Measurements from ENCODE around the gene ABHD2. TPM values are rescaled to one million over a fixed set of nuclear protein-coding genes. Genes with fewer than 3 reads are reported as not detected.

ABHD2 gene
- total and polyA plus RNA-seq, 2 donors (not counting 3 experiments of a cell fraction or from before 2014, with no cell fraction given): 14.0 to 62.2 TPM

DNA sequence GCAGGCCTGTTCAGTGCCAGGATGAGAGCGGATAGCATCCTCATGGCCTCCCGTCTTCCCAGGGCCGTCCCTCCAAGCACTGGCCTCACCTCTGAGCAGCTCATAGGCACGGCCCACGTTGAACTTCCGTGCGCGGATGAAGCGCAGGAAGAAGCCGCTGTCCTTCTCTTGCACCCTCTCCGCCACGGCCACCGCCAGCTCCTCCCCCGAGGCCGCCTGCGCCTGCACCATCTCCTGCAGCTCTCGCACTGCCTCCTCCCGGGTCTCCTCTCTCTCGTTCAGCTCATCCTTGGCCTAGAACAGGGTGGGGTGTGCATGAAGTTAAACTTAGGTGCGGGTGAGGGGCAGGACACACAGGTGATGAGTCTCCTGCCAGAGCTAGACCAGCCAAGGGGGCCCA lies 128.8 kb downstream of the ABHD2 start:
- TF ChIP-seq EZH2 (IDR thresholded peaks at IDR 0.05; ENCODE audit: borderline replicate concordance, low read depth, low read length, severe bottlenecking) (no peak), GATA2 (IDR thresholded peaks at IDR 0.05; ENCODE audit: insufficient read depth, insufficient read length, low read depth, low read length) (no peak), POLR2AphosphoS5 (IDR thresholded peaks at IDR 0.05; ENCODE audit: insufficient read depth, low read depth, low read length) (no peak), JUN (IDR thresholded peaks at IDR 0.05; ENCODE audit: borderline replicate concordance, insufficient read depth, insufficient read length, low read depth) (no peak), FOS (IDR thresholded peaks at IDR 0.05; ENCODE audit: borderline replicate concordance, insufficient read depth, low read length) (no peak), MYC (IDR thresholded peaks at IDR 0.05; ENCODE audit: low read depth, low read length) (no peak), POLR2A (IDR thresholded peaks at IDR 0.05; ENCODE audit: low read depth, low read length) (no peak)
- TF ChIP-seq, protein P1, sequence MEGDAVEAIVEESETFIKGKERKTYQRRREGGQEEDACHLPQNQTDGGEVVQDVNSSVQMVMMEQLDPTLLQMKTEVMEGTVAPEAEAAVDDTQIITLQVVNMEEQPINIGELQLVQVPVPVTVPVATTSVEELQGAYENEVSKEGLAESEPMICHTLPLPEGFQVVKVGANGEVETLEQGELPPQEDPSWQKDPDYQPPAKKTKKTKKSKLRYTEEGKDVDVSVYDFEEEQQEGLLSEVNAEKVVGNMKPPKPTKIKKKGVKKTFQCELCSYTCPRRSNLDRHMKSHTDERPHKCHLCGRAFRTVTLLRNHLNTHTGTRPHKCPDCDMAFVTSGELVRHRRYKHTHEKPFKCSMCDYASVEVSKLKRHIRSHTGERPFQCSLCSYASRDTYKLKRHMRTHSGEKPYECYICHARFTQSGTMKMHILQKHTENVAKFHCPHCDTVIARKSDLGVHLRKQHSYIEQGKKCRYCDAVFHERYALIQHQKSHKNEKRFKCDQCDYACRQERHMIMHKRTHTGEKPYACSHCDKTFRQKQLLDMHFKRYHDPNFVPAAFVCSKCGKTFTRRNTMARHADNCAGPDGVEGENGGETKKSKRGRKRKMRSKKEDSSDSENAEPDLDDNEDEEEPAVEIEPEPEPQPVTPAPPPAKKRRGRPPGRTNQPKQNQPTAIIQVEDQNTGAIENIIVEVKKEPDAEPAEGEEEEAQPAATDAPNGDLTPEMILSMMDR (IDR thresholded peaks at IDR 0.05; ENCODE audit: extremely low read depth in 1 of 2, insufficient read depth in 1 of 2, low read depth in 1 of 2, low read length in 2 of 2): no peak
- TF ChIP-seq, protein P2, sequence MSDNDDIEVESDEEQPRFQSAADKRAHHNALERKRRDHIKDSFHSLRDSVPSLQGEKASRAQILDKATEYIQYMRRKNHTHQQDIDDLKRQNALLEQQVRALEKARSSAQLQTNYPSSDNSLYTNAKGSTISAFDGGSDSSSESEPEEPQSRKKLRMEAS (IDR thresholded peaks at IDR 0.05; ENCODE audit: insufficient read depth, insufficient read length): no peak
- Histone ChIP-seq H3K4me2 (ENCODE audit: insufficient read depth, low read length) (no peak overlapping the region), H3K4me3 (replicated peaks in 1 of 3; ENCODE audit: insufficient read depth in 1 of 3, low read depth in 1 of 3, low read length in 3 of 3) (no peak overlapping the region), H3K9ac (replicated peaks; ENCODE audit: extremely low read depth, insufficient read depth, low read length) (no peak overlapping the region), H3K36me3 (ENCODE audit: control insufficient read depth in 2 of 2, extremely low read depth in 1 of 2, insufficient read depth in 2 of 2, low read length in 2 of 2) (no peaks in the 10 kb centered on the region), H3K79me2 (ENCODE audit: control insufficient read depth, insufficient read depth, low read length) (no peaks in the 10 kb centered on the region), H3K9me3 (replicated peaks; ENCODE audit: control insufficient read depth, insufficient read depth, low read length) (no peaks in the 10 kb centered on the region), H3K9me1 (replicated peaks; ENCODE audit: control insufficient read depth, extremely low read depth, insufficient read depth, low read length) (no peaks in the 10 kb centered on the region), H4K20me1 (replicated peaks; ENCODE audit: control insufficient read depth, extremely low read depth, insufficient read depth, low read length) (no peaks in the 10 kb centered on the region), H3K27me3 (ENCODE audit: control insufficient read depth in 2 of 2, insufficient read depth in 2 of 2, low read length in 2 of 2) (peaks cover 5 to 6% of the 10 kb centered on the region in 2 experiments), H3K27ac (ENCODE audit: insufficient read depth, low read depth, low read length) (no peak overlapping the region), H2AFZ (ENCODE audit: low read depth, low read length) (no peak overlapping the region), H3K4me1 (ENCODE audit: control insufficient read depth, extremely low read depth, insufficient read depth, low read length) (no peaks in the 10 kb centered on the region)
- intact Hi-C loops (cut with micrococcal nuclease): no loop called here
- ChIA-PET POLR2A (no interaction called here), CTCF (interaction anchor here (3.2 kb wide), 1 partner anchor 10 kb away, joined by 28 read pairs; no protein-coding TSS in a partner anchor)
- DNase-seq (ENCODE audit: low read depth, low spot score) (no peak), FAIRE-seq (no peak)
- no TSS peak for BruUV-seq (replicated peaks)
- dilution Hi-C loops (cut with MboI; ENCODE audit: extremely low pct_ligation_motif_present, low sequenced_read_pairs): no loop called here

Data from endothelial cell of umbilical vein (primary cell).